Dedifferentiated amniotic fluid mesenchymal stem cell (primary cell): ENCODE results near the gene RHEBL1.

Experiments
- DNase-seq: peaks from one replicate; pipeline ENCODE4 v3.0.0-alpha.2; 2016; ENCODE audit errors: extremely low spot score

The RHEBL1 gene

DNA sequence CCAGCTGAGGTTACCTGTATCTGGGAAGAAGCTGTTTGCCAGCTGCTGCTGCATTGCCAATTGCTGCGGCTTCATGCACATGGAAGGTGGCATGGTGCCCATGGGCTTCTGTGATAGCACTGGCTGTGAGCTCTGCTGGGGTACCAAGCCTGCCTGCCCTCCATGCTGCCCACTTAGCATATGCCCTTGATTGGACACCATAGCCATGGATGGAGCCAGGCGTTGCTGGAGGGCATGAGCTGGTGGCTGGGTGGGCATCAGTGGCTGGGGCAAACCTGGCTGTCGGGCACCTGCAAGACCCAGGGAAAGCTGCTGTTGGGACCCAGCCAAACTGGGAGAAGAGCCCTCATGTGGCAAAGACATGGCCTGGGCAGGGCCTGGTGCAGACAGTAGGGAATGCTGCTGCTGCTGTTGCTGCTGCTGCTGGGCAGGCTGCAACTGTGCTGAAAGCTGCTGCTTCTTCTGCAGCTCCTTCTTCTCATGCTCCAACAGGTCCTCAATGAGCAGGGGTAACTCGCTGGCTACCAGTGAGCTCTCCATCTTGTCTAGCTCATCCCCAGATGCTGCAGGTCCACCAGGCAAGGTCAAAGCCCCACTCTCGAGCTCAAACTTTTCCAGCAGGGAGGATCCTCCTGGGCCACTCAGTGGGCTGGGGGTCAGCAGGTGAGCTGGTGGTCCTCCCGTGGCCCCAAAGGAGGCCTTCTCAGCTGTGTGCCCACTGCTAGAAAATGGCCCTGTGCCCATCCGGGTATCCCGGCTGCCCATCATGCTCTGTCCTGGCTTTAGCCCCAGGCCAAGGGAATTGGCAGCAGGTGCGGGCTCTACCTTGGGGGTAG lies 32.5 kb downstream of the RHEBL1 start:
- DNase-seq = no peak

DNA sequence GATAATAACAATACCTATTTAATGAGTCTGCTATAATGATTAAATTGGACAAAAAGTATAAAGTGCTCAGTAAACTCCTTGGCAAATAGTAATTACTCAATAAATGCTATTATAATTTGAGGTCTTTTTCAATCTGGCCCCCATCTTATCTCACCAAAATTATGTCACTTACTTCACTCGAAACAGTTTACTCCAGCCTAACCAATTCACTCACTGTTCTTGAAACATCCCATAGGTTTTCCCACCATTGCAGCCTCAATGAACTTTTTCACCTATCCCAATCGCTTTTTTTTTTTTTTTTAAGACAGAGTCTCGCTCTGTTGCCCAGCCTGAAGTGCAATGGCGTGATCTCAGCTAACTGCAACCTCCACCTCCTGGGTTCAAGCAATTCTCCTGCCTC lies 33.8 kb downstream of the RHEBL1 start:
- DNase-seq = no peak

DNA sequence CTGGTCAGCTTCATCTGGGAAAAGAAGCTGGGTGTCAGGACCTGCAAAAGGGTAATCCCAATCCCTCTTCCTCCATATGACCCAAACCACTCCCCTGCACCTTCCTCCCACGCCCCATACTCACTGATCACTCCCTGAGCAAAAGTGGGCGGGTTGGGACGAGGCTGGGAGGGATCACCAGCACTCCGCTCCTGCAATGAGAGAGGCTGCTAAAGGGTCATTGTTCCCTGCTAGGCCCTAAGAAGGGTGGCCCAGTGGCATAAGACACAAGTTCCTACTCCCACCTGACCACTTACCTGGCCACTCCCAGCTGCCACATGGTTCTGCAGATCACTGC lies 35.5 kb downstream of the RHEBL1 start:
- no peak for DNase-seq

DNA sequence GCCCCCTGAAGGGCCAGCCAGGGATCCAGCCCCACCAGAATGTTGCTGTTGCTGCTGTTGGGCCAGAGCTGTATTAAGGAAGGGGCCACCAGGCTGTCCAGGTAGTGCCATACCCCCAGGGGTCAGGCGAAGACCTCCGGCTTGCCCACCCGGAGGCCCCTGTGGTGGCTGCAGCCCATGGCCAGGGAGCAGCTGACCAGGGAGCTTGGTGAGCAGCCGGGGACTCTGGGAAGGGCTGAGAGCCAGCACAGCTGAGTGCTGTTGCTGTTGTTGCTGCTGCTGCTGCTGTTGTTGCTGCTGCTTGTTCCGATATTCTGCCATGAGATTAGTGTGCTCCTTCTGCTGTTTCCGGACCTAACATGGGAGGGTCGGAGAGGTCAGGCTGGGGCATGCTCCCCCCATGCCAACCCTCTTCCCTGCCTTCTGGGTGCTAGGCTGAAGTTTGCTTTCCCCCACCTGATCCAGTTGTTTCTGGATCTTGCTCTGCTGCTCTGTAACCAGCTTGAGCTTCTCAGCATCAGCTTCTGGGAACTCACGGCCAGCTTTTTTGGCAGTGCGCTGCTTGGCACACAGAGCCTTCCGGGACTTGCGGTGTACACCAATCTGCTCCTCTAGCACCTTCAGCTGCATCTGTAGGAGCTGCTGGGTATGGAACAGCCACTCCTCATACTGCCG lies 36.0 kb downstream of the RHEBL1 start:
- DNase-seq = no peak

DNA sequence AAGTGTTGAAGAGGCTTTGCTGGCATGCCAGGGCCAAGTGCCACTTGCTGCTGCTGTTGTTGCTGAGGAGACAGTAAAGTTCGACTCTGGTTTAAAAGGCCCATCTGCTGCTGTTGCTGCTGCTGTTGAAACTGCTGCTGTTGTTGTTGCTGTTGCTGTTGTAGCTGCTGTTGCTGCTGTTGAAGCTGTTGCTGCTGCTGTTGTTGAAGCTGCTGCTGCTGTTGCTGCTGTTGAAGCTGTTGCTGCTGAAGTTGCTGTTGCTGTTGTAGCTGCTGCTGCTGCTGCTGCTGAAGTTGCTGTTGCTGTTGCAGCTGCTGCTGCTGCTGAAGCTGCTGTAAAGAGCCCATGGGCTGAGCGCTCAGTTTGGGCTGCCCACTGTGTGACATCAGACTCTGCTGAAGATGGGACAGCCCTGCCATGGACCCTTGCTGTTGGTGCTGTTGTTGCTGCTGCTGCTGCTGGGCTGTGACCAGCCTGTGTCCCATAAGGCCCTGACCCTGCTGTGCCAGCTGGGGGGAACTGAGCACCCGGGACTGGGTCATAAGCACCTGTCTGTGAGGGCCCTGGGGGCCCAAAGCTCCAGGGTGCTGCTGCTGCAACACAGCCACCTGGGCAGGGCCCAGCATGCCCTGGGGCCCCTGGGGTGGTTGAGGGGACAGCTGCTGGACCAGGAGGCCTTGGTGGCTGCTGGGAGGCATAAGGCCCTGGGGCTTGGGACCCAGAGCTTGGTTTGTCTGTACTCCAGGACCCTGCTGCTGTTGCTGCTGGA lies 36.9 kb downstream of the RHEBL1 start:
- DNase-seq = no peak

DNA sequence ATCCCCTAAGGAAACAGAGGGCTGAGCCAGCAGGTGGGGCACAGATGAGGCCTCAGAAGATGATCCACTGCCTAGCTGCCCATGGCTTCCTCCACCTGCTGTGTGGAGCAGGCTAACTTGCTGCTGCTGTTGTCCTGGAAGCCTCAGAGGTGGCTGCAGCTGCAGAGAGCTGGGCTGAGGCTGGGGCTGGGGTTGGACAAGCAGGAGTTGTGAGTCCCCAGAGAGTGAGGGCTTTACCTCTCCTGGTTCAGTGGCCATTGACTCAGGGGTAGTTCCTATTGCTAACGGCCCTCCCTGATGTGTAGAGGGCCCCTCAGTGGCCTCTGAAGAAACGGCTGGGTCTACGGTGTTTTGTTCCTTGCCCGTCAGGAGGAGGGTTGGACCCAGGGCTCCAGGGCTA lies 37.5 kb downstream of the RHEBL1 start:
- no peak for DNase-seq

DNA sequence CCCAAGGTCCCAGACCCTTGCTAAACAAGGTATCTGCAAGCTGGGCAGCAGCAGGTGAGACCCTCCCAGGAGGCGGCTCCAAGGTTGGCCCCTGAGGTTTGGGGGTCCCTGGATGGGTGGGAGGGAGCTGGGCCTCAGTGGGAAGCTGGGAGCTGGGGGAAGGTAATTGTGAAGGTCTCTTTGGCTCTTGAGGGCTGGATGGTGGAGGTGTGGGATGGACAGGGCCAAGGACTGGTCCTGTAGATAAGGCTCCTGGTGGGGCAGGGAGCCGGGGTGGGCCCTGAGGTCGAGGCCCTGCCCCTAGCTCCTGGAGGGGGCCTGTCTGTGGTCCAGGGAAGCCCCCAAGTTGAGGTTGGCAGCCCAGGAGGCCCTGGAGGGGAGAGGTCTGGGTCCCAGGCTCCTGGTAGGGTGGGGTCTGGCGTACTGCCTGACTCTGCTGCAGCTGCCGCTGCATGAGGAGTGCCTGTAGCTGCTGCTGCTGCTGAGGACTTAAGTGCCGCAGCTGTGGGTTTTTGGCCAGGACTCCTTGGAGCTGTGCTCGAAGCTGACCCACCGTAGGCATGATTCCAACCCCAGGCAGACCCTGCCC lies 38.1 kb downstream of the RHEBL1 start:
- no peak for DNase-seq

DNA sequence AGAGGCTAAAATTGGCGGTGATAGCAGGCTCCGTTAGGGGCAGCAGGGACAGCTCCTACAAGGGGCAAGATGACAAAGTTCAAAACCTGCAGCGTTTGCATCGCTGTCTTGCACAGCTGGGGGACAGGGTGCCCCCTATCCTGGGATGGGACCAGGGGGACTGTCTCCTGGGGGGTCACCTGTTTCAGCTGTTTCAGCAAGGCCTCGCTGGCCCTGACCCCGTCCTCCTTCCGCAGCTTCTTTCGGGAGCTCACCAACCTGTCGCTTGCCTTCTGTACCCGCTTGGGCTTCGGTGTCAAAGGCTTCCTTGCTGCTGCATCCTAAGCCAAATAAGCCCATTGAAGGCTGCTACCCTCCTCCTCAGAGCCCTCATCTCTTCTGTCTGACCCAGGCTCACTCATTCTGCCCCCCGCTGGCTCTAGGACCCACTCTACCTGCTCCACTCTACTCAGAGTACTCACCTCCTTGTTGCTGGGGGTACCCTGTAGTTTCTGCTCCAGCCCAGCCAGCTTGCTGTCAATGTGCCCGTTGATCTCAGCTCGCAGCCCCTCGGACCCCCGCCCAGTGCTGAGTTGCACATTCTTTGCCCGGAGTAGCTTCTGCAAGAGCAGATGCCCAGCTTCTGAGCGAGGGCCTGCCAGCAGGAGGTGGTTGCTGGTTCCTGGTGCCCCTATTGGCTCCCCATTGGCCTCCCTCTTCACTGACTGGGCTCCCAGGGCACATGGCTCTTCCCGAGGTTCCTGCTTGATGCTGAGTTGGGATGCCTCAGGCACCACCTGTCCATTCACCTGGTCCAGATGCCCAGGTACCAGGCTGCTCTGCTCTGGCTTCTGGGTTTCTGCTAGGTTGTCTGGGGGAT lies 38.8 kb downstream of the RHEBL1 start:
- DNase-seq = no peak

DNA sequence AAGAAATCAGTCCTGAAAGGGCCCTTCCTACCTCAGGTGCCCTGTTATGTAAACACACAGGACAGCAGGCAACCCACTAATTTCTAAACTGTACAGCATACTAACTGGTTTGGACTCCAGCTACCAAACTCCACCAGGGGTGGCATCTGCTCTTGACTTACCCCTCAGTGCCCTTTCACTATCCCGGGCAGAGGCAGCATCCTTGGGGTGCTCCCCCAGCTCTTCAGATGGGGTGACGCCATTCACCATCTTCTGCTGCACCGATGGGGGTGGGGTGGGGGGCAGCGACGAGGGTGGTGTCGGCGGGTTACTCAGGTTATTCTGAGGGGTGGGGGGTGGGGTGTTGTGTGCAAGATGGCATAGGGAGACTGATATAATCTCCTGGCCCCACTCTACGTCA lies 39.7 kb downstream of the RHEBL1 start:
- no peak for DNase-seq

DNA sequence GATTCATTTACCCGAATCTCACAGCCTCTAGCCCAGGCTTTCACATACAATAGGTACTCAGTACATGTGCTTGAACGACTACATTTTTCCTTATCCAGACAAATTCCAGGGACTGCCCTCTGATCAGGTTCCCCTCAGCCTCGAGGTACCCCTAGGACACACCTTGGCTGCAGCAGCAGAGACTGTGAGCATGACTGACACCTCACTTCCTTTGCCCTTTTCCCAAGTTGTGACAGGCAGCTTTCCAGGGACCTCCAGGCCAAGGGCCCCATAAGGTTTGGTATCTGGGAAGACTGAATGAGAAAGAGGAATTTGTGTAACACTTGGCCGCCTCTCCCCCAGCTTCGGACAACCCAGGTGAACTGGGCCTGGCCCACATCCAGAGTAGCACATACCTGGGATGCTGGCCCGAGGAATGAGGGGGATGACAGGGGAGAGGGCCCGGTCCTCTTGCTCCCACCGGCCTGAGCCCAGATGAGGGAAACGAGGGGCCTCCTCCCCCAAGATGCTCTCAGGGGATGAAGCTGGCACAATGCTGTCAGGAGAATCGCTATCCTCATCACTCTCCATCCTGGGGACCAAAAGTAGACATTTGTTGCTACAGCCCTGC lies 41.0 kb downstream of the RHEBL1 start:
- DNase-seq = no peak

DNA sequence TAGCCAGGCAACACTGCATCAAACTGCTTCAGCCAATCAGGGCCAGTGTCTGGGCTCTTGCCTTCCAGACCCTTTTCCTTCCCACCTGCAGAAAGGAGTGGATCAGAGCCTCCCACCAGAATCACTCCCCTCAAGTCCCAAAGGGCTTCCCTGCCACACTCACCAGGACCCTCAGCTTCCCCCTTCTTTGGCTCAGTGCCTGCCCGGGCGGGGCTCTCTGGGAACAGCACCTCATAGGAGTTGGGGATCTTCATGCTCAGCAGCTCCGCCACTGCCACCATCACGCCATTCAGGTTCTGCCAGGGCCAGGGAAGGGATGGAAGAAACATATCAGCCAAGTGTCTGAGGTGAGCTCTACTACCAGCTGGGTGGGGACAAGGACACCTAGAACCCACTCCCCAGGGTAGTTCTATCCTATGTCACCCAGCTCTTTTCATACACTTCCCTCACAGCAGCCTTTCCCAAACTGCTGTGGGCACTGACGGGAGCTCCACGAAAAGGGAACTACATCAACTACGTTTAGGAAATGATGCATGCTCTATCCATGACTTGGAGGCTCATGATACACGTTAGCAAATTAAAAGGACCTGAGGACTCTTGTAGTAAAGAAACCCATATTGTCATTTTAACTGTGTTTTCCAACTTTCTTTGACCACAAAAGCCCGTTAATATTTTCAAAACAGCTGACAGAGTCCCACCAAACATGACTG lies 41.8 kb downstream of the RHEBL1 start:
- no peak for DNase-seq

DNA sequence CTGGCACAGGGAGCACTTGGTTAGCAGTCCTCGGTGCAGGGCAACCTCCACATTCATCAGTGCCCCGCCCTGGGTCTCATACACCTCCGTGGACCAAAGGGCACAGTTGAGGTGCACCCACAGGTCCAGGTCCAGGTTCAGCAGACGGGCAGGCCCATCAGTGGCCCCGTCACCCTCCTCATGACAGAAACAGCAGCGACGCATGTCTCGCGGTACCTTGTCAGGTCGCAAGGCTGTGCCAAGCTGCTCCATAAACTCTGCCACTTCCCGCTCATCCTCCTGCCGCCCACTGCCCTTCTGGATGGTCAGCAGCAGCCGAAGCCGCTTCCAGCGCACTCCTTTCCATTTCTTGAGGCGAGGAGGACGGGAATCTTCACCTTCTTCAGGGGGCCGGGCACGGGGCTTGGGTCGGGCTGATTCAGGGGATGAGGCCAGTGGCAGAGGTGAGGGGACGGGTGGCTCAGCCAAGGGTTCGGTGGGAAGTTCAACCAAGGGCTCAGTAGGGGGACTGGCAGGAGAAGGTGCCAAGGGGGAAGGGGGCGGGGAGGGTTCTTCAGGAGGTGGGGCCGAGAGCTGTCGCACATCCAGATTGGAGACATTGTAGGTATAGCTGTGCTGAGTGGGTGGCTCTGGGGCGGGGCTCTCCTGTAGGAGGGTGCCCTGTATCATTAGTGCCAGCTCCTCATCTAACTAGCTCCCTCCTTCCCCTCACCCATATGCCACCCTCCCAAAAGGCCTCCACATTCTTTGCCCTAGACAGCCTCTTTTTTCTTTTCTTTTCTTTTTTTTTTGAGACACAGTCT lies 42.9 kb downstream of the RHEBL1 start:
- DNase-seq = no peak

DNA sequence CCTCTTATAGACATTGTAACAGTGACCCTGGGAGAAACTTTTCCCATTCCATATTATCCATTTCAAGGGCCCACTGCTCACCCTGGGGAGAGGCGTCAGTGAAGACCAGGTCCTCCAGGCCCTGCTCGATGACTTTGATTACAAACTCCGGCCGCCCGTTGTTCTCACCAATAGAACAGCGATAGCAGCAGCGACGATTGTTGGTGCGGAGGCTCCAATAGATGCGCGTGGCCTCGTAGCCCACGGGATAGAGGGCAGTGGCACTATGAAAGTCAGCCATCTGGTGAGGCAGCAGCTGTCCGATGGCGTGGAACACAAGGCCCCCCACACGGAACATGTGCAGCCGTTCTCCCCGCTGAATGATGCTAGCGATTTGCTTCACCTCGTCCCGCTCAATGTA lies 43.7 kb downstream of the RHEBL1 start:
- no peak for DNase-seq

DNA sequence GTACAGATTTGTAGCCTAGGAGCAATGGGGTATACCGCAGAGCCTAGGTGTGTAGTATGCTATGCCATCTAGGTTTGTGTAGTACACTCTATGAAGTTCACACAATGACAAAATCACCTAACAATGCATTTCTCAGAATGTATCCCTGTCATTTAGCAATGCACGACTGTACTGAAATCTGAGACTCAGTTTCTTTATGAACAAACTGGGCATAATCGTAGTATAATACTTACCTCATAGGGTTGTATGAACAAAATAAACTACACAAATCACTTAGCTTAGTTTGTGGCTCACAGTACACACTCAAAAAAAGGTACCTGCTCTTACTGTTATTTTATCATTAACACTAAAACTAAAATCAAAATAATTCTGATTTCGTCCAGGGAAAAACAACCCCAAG lies 44.3 kb downstream of the RHEBL1 start:
- DNase-seq = no peak

DNA sequence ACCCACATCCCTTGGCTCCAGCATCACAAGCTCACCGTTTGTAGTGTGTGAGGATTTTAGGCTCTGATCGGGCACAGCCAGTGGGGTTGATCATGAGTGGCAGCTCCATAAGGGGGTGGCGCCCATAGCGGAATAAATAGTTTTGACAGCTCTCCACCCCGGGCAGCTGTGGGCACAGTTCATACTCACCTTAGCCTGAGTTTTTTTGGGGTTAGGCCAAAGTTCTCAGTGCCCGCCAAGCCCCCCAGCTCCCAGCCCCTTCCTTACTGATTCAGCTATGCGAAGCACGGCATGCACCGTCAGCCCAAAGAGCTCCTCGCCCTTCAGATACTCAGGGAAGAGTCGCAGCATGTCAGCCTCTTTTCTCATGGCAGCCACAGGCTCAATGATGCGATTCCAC lies 45.2 kb downstream of the RHEBL1 start:
- no peak for DNase-seq

DNA sequence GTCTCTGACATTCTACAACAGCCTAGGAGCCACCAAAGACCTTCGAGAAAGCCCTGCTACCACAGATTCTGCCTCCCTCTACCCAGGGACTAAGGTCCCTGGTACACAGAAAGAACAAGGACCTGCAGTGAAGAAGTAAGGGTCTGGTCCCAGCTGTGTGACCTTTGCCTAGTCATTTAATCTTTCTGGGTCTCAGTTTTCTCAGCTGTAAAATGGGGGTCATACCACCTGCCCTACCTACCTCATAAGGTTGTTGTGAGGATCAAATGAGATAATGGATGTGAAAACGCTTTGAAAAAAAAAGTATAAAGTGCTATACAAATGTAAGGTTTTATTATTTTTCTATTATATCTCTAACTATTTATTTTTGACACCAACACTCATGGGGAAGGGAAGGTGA lies 46.0 kb downstream of the RHEBL1 start:
- DNase-seq = no peak

DNA sequence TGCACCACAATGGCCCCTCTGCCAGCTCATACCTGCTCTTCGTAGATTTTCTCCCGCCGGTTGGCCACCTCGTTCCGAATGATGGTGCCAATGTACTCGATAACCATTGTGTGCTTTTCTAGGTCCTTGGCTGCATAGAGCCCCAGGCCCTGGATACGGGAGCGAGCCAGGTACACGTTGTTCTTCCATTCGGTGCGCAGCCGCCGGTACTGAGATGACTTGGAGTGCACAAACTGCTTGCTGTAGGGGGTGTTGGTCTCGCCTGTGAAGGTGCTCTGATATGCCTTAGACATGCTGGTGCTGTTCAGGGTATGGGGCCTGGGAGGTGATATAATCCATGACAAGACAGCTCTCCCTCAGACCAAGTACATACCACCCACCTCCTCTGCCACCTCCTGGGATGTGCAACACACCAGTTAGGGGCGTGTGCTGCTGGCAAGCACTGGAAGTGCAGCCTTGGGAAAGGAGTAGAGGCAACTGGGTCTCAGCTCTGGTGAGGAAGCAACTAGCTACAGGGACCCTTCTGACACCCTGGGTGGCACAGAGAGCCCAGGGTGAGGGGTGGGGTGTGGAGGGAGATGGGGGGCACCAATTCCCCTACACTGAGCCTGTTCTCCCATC lies 47.1 kb downstream of the RHEBL1 start:
- no peak for DNase-seq

DNA sequence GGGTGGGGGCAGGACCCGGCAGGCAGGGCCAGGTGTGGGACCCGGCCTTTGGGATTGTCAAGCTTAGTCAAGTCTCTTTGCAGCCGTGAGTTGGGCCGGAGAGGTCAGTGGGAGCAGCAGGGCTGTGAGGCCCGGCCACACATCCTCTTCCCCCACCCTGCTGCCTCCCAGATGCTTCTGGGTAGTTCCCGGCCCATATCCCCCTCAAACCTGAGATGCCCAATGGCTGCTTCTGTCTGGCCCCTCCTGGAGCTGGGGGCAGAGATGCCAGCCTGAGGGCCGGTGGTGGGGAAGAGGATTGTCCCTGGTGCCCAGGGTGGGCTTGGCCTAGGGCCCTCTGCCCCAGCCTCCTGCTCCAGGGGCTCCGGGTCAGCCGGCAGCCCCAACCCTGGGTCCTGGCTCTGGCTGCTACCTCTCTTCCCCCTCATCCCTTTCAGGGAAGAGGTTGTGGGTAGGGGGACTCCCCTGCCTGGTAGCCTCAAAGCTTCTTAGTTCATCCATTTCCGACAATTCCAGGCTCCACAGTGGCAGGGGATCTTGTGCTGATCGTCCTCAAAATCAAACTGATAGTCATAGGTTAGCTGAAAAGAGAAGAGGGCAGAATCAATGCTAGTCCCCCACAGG lies 48.4 kb downstream of the RHEBL1 start:
- no peak for DNase-seq

DNA sequence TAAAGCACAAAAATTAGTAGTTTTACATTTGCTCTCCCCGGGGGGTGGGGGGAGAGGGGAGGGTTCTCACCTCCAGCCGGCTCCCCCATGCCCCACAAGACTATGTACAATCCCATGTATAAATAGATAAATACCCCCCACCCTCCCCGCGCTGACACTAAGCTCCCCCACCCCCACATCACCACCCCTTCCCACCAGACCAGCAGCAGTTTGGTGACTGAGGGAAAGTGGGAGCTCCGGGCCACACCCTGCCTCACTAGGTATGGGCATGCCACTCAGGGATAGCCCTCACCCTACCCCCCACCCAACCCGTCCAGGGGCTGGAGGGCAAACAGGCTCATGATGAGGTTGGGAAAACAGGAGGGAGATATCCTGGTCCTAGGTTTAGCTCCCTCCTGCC lies 49.3 kb downstream of the RHEBL1 start:
- no peak for DNase-seq
